HUES6 (cell line): ENCODE data around the gene KLHL22.

ENCODE experiments used
- H3K27ac ChIP-seq: 2 replicates; pipeline ENCODE4 v1.7.0; 2013; ENCODE audit warnings: low read depth, mild to moderate bottlenecking, low read length, inconsistent platforms
- H3K27me3 ChIP-seq: 2 replicates; pipeline ENCODE4 v1.6.1; 2013; ENCODE audit warnings: low read length; ENCODE audit not compliant: control insufficient read depth, insufficient read depth
- H3K36me3 ChIP-seq: 2 replicates; pipeline ENCODE4 v1.6.1; 2013; ENCODE audit warnings: low read length; ENCODE audit not compliant: control insufficient read depth, insufficient read depth
- H3K4me1 ChIP-seq: 2 replicates; pipeline ENCODE4 v1.6.1; 2013; ENCODE audit warnings: low read length; ENCODE audit not compliant: control insufficient read depth, insufficient read depth
- H3K4me3 ChIP-seq: 2 replicates; pipeline ENCODE4 v1.5.1; 2013; ENCODE audit warnings: low read depth, low read length
- H3K9ac ChIP-seq: one replicate; pipeline ENCODE4 v1.6.1; 2013; ENCODE audit warnings: mild to moderate bottlenecking, low read length
- H3K9me3 ChIP-seq: 2 replicates; pipeline ENCODE4 v1.6.1; 2013; ENCODE audit warnings: low read depth, low read length; ENCODE audit not compliant: control insufficient read depth, insufficient read depth

KLHL22 gene

DNA sequence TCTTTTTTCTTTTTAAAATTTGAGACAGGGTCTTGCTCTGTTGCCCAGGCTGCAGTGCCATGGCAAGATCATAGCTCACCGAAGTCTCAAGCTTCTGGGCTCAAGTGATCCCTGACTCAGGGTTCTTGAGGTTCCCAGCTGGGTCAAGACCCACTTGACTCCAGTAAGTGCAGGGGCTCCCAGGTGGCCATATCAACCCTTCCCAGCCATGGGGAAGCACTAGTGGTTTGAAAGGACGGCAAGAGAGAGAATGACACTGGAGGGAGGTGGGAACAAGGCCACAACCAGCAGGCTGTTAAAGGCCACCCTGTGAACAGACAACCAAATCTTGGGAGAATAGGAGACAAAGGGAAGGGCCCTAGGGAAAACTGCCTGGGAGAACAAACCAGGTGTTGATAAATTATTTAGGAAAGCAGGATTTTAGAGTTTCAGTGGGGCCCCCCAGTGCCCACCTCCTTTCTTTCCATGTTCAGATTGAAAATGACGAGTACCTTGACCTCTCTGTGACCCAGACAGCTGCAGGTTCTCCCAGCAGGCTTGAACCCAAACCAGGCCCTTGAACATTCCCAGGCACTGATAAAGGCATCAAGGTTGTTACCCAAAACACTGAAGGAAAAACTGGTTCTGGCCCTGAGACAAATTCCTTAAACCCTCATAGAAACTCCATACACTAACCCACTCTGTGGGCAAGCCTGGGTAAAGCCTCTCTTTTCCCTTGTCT lies 28.8 kb downstream of the KLHL22 start:
- peaks cover 13% of the 10 kb centered on the region for H3K4me1 ChIP-seq
- no peaks in the 10 kb centered on the region for H3K27me3 ChIP-seq
- H3K36me3 ChIP-seq: peaks cover 25% of the 10 kb centered on the region
- no peak overlapping the region for H3K27ac ChIP-seq
- H3K9me3 ChIP-seq: no peaks in the 10 kb centered on the region
- H3K4me3 ChIP-seq: no peak overlapping the region
- no peak overlapping the region for H3K9ac ChIP-seq

DNA sequence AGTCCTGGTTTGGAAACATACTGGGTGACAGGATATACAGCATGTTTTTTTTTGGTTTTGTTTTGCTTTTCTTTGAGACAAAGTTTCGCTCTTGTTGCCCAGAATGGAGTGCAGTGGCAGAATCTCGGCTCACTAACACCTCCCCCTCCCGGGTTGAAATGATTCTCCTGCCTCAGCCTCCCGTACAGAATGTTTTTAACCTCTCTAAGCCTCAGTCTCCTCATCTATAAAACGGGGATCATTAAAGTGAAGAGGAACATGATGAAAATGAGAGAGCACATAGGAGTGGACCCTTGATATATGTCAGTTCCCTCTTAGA lies 29.9 kb downstream of the KLHL22 start:
- Histone ChIP-seq H3K27ac (no peak overlapping the region), H3K27me3 (no peaks in the 10 kb centered on the region), H3K4me1 (peaks cover 13% of the 10 kb centered on the region), H3K9me3 (no peaks in the 10 kb centered on the region), H3K9ac (no peak overlapping the region), H3K4me3 (no peak overlapping the region), H3K36me3 (peaks cover 17% of the 10 kb centered on the region)

DNA sequence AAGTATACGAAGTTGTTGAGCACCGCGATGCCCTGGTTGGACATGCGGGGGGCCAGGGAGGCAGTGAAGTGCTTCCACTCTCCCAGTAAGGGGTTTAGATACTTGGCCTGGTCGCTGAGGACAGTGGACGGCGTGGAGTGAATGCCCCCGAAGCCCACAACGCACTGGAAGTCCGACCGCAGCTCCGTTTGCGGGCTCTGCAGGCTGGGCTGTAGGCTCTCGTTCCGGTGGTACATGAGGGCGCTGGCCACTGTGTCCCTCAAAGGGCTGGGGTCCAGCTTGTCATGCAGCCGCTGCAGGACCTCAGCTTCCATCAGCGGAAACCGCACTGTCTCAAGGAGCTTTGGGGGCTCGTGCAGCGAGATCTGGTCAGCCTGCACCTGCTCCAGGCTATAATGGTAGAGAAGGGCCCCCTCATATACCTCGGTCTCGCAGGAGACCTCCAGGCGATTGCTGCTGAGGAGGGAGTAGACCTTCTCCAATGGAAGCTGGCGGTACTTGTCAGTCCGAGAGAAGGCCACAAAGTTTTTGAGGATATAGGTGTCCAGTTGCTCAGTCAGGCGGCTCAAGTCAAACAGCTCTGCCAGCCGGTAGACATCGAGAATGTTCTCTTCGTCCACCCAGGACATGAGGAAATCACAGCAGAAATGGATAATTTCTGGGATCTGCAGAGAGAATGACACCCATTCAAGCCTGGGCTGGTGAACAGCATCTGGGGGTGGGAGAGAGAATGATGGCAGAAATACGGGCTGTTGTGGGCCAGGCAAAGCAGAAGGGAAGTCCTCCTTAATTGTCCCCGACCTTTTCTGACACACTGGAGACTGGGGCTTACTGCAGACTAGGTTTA lies 30.5 kb downstream of the KLHL22 start:
- Histone ChIP-seq H3K36me3 (peaks cover 13% of the 10 kb centered on the region), H3K4me1 (peaks cover 13% of the 10 kb centered on the region), H3K9me3 (no peaks in the 10 kb centered on the region), H3K4me3 (no peak overlapping the region), H3K9ac (no peak overlapping the region), H3K27ac (no peak overlapping the region), H3K27me3 (no peaks in the 10 kb centered on the region)

DNA sequence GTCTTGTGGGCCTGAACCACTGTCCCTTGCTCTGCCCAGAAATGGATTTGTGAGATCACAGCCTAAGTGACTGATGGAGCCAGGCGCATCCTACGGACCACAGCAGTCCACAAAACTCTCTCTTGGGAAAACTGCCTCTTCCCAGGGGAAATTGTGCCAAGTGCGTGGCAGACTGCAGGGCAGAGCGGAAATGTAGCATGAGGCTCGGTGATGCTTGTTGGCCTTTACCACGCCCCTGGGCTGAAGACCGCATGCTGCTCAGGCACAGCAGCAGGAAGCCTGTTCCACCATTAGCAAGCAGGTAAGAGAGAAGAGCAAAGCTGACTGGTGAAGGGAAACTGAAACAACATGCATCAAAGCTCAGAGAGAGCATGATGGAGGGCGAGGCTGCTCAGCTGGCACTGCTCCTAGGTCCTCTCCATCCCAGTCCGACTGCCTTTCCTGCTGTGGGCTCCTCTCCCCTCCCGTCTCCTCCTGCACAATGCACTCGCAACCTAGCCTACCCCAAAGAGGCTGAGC lies 31.4 kb downstream of the KLHL22 start:
- H3K9me3 ChIP-seq: no peaks in the 10 kb centered on the region
- no peak overlapping the region for H3K4me3 ChIP-seq
- H3K9ac ChIP-seq: no peak overlapping the region
- peaks cover 13% of the 10 kb centered on the region for H3K4me1 ChIP-seq
- H3K27me3 ChIP-seq: no peaks in the 10 kb centered on the region
- peaks cover 12% of the 10 kb centered on the region for H3K36me3 ChIP-seq
- H3K27ac ChIP-seq: no peak overlapping the region

DNA sequence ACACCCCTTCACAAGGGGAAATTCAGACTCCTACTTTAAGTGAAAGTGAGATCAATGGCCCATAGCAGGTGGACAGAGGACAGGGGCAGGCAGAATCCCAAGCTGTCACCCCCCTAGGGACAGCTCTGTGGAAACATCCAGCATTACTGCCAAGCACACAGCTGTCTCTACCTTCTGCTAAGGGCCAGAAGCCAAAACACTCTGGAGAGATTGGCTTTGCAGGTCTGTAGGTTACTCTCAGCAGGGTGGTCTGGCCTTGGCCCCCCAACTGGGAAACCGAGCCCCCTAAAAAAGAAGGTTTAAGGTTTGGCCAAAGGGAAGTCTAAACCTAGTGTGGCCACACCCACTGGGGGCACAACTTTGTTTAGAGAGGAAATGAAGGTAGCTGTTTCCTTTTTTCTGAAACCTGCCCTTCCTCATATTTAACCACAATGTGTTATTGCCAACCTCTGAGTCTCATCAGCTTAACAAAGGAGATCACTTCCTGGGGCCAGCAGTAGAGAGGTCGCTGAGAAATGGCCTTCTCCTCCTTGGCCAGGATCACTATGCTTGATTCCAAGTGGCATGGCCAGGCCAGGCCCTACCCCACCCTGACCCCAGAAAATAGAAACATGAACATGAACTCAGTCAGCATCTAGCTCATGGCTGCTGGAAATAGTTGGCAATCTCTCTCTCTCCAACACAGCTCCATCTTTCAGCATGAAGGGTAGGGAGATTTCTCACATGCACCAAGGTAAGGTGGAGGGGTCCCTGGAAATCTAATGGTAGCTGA lies 32.1 kb downstream of the KLHL22 start:
- Histone ChIP-seq H3K36me3 (peaks cover 10% of the 10 kb centered on the region), H3K4me3 (no peak overlapping the region), H3K9me3 (no peaks in the 10 kb centered on the region), H3K4me1 (peaks cover 13% of the 10 kb centered on the region), H3K27ac (no peak overlapping the region), H3K27me3 (no peaks in the 10 kb centered on the region), H3K9ac (no peak overlapping the region)

DNA sequence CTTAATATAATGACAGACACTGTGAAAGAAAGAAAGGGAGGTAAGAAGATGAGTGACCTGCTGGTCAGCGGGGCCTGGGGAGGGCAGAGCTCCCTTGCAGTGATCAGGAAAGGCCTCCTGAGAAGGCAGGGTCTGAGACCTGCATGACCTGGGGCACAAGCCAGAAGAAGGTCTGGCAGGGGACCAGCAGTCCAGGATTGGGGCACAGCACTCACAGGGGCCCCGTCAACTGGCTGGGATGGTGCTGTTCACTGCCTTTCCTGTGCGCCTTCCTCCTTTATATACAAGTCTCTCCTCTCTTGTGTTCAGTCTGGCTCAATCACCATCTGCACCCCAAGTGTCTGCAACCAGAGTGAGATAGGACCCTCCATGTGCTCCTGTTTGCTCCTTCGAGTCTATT lies 35.7 kb downstream of the KLHL22 start:
- Histone ChIP-seq H3K27ac (no peak overlapping the region), H3K9ac (no peak overlapping the region), H3K4me3 (no peak overlapping the region), H3K27me3 (no peaks in the 10 kb centered on the region), H3K9me3 (no peaks in the 10 kb centered on the region), H3K4me1 (peaks cover 16% of the 10 kb centered on the region), H3K36me3 (peaks cover 12% of the 10 kb centered on the region)

DNA sequence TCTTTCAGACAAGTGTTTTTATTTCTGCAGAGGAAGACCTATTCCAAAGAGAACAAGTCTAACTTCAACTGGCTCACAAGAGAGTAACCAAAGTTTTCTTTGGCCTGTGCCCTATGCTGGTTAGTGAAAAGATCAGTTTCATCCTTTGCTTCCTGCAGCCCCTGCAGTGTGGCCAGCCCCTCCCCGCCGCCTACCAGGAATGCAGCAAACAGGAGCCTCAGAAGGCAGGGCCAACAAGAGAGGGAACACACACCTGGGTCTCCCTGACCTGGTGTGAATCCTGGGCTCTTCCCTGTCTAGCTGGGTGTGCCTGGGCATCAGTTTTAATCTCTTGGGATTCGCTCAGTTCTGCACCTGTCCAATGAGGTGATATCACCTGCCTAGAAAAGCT lies 36.4 kb downstream of the KLHL22 start:
- H3K36me3 ChIP-seq: peaks cover 8% of the 10 kb centered on the region; the same call in 1 of the 2 replicates
- H3K9me3 ChIP-seq: no peaks in the 10 kb centered on the region

DNA sequence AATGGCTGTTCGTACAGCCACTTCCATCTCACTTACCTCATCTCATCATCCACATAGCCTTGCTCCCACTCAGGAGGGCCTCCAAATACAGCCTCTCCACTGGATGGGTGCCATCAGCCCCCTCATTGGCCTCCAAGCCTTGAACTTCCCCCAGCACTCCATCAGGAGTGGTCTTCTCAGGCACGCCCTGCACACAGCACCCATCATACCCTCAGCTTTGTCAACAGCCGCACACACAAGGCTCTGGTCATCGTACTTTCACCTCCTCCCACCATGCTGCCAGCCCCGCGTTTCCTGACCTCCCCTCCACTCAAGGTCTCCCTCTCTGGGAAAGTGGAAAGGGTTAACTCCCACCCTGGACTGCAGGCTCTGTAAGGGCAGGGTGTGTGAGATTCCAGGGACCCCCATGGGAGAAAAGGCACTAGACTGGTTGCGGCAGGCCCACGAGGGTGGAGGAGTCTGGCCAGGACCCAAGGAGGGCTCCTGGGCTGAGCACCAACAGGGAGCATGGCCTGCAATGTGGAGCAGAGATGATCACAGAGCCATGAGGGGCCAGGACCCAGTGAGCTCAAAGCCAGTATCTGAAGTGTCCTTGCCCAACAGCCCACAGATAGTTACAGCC lies 37.0 kb downstream of the KLHL22 start:
- H3K36me3 ChIP-seq: peaks cover 5% of the 10 kb centered on the region; the same call in 1 of the 2 replicates
- H3K27ac ChIP-seq: no peak overlapping the region
- no peaks in the 10 kb centered on the region for H3K9me3 ChIP-seq
- H3K9ac ChIP-seq: no peak overlapping the region
- H3K4me1 ChIP-seq: peaks cover 9% of the 10 kb centered on the region
- H3K4me3 ChIP-seq: no peak overlapping the region
- H3K27me3 ChIP-seq: no peaks in the 10 kb centered on the region

More for the DNA sequence above, 36.4 kb downstream of the KLHL22 start:
- H3K9ac ChIP-seq: no peak overlapping the region
- peaks cover 15% of the 10 kb centered on the region for H3K4me1 ChIP-seq
- H3K27me3 ChIP-seq: no peaks in the 10 kb centered on the region
- no peak overlapping the region for H3K4me3 ChIP-seq
- no peak overlapping the region for H3K27ac ChIP-seq

DNA sequence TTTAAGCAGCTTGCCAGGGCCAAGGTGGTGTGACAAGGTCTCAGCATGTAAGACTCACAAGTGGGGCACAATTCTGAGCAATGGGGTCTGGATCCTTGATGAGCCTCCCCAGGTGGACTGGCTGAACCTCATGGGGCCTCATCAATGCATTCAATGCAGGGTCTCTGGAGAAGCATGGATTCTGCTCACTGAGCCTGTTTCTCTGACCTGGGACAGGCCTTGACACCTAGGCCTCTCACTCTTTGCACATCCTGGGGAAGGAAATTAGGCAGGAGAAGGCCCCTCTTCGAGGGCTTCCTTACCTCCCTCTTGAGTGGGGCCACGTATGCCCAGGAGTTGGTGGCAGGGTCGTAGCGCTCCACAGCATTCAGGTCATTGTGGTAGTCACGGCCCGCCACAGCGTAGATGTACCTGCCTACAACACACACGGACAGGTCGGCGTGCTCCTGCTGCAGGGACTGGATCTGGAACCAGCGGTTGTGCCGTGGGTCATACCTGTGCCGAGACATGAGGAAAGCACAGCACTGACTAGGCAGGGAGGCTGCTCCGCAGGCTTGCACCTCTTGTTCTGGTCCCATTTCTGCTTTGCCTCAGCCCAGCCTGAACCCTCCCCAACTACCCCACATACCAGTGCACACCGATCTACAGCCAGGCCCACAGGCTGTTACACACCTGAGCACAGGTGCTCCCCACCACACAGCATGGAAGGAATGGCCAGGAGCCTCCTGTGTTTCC lies 37.9 kb downstream of the KLHL22 start:
- H3K9ac ChIP-seq: no peak overlapping the region
- H3K36me3 ChIP-seq: peaks cover 4% of the 10 kb centered on the region; the same call in 1 of the 2 replicates
- no peak overlapping the region for H3K27ac ChIP-seq
- H3K9me3 ChIP-seq: no peaks in the 10 kb centered on the region
- H3K27me3 ChIP-seq: no peaks in the 10 kb centered on the region
- H3K4me1 ChIP-seq: peaks cover 4% of the 10 kb centered on the region
- H3K4me3 ChIP-seq: no peak overlapping the region

DNA sequence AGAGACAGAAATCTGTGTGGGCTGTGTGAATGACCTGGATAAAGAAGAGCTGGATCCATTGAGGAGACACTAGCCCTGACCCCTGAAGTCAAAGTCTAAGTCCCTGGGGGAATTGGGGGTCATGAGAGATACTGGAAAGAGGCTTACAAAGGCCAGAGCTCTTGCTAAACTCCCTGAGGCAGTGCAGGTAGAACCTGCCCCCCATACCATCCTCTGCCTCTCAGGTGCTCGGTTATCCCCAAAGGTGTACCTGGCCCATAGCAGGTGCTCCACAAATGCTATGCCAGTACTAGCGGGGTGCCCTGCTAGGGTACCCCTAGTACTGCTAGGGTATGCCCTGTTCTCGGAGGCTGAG lies 38.9 kb downstream of the KLHL22 start:
- H3K9me3 ChIP-seq: no peaks in the 10 kb centered on the region
- H3K27ac ChIP-seq: no peak overlapping the region
- H3K4me3 ChIP-seq: no peak overlapping the region
- peaks cover 4% of the 10 kb centered on the region for H3K4me1 ChIP-seq
- H3K9ac ChIP-seq: no peak overlapping the region
- H3K36me3 ChIP-seq: peaks cover 4% of the 10 kb centered on the region; the same call in 1 of the 2 replicates
- no peaks in the 10 kb centered on the region for H3K27me3 ChIP-seq
